NCI-H1105 treated with DMSO at 0.1 percent for 48 hours (cell line): ENCODE results near the gene CD55.
A peak's percentile ranks its signal among the peaks of the same experiment; 100 is the strongest.
"Not testable (repeated sequence)": the region's sequence is repeated elsewhere in the genome, so short reads cannot be mapped to it uniquely, and the experiment has no call there.

Experiments used
- DNase-seq: peaks from one replicate; lab custom pipeline; 2025; lab: John Stamatoyannopoulos, UW

Gene CD55

DNA sequence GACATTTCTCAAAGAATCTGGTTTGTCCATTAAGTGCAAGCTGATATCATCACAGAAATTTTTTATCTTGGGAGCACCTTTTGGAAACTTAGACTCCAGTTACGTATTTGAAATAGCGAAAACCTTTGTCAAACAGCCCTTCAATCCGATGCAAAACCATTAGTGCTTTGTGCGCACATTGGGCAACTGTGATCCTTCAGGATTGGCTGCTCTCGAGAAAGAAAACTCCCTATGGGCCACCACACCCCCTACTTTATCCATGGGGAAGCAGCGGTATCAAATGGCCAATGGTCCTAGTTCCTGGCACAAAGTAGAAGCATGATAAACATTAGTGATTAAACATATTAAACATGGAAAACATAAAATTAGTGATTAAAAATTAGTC, 16.0 kb upstream of the CD55 start:
- no peak for DNase-seq

DNA sequence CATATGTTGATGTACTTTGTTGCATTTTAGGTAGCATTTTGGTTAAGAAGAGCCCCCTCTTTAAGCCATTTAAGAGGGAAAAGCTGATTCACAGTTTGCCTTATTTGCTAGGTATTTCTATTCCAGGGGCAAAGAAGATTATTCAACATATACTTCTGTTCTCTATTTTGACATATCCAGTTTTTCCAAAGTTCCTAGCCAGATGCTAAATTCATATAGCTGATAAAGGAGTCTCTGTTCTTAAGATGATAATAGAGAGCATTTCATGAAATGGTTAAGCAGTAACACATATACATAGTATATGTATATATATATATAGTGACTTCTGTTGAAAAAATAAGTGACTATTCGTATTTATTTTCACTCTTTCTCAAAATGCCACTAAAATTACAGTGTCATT, 15.5 kb upstream of the CD55 start:
- DNase-seq = no peak

GRCh38 chr1:207306603-207307002, 14.9 kb upstream of the CD55 start:
- DNase-seq = no peak

DNA sequence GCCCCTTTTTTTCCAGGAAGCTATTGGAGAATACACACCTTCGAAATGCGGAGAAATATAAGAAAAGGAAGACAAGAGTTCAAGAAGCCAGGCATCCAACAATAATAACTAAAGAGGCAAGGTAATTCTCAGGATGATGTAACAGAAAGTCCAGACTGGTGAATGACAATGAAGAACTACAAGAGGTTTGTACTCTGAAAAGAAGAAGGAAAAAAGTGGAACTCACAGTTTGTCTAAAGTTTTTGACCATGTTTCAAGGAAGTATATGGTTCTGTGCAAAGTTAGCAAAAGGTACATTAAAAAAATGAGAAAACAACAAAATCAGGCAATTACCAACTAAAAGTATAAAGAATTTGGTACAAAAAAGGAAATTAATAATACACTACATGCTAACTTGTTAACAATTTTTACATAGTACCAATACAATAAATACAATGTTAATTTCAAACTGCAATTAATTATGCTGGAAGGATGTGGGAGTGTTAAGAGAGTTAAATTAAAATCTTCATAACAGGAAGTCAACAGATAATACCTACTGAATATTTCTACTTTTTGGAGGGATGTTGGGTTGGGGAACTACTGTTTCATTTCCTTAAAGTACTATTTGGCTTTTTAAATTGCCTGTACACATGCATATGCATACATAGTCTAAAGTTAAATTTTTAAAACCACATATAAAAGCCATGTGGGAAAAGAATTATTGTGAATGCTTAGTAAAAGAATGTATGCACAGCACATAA, 12.9 kb upstream of the CD55 start:
- DNase-seq = no peak

DNA sequence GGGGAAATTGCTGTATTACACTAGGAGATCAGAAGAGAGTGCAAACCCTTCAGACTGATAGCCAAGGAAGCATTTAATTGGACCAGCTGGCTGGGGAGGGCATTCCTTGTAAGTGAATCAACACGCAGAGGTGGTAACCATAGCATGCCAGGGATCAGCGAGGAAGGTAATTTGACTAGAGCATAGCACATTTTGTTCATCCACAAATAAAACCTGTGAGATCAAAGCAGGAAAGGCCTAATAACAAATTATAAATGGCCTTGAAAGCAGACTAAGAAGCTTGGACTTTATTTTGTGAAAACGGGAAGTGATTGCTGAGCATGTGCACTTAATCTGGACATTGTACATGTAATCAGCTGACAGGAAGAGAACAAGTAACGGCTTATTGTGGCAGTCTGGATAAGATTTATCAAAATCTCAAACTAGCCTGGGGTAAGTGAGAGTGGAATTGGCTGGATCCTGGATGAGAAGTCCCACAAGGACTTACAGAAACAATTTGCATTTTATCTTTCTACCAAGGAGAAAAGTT, 11.7 kb upstream of the CD55 start:
- DNase-seq = no peak

GRCh38 chr1:207311888-207312603, 9.4 kb upstream of the CD55 start:
- DNase-seq = no peak

GRCh38 chr1:207312604-207312920, 8.9 kb upstream of the CD55 start:
- no peak for DNase-seq

DNA sequence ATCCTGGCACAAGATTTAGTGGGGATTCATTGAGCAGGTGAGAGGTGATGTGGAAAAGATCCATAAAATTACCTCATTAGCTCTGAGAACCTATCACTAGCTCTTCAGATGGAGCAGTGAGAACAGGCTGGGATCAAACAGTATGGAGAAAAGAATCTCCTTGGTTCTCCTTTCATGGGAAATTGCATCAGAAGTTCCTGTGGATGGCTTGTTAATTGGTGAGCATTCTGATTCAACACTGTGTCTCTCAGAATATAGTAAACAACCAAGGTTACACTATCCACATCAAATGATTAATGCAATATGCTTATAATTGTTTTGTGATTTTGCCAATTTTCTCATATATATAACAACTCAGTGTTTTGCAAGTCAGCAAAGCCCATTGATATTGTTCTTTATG, 8.3 kb upstream of the CD55 start:
- DNase-seq = no peak

GRCh38 chr1:207314816-207315215, 6.7 kb upstream of the CD55 start:
- DNase-seq = no peak

DNA sequence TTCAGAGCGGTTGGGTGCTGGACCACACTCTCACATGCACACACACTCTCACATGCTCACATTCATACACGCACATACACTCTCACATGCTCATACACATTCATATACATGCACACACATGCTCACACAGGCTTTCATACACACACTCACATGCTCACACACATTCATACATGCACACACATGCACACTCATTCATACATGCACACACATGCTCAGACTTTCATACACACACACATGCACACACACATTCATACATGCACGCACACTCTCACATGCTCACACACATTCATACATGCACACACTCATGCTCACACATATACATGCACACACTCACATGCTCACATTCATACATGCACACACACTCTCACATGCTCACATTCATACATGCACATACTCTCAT, 6.0 kb upstream of the CD55 start:
- no peak for DNase-seq

- no peak for DNase-seq
These were observed 5.3 kb upstream of the CD55 start for GRCh38 chr1:207316141-207316540.

GRCh38 chr1:207316622-207317391, 4.7 kb upstream of the CD55 start:
- no peak for DNase-seq

DNA sequence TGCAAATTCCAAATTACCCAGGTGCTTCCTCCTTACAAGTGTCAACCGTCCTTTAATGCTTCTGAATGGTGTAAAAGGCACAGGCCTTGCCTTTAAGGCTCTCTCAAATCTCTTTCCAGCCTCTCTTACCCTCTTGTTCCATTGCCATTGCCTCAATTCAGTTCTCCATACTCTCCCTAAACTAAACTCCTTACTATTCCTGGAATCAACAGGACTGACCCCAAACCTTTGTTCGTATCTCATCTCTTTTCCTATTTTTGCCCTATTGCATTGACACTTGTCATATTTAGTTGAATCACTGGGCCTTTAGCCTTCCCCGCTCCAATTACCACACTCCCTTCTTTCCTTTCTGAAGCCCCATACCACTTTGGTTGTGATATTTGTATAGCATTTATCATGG, 3.9 kb upstream of the CD55 start:
- DNase-seq = no peak

- DNase-seq = no peak
These were observed 3.3 kb upstream of the CD55 start for GRCh38 chr1:207318072-207318619.

DNA sequence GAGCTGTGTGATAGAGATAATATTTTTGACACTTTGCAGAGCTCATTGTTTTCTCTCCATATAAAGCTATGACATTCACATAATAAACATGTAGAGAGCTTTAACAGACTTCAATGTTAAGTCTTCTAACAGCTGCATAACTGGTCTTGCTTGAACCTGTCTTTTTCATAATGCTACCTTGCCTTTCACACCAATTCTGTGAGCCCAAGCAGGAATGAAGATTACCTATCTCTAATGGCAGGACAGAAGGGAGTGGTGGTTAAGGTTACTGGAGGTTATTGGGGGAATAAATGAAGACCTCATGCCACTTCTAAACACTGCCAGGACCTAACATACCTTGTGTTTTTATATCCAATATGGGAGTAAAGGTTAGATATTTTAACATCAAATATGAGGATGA, 2.3 kb upstream of the CD55 start:
- no peak for DNase-seq

DNA sequence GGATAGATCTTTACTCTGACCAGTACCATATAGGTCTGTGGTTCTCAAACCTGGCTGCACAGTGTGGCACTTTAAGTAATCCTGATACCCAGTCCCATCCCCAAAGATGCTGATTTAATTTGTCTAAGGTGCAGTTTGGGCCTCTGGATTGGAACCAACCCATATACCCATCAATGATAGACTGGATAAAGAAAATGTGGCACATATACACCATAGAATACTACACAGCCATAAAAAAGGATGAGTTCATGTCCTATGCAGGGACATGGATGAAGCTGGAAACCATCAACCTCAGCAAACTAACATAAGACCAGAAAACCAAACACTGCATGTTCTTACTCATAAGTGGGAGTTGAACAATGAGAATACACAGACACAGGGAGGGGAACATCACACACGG, 1.4 kb upstream of the CD55 start:
- not testable (repeated sequence) for DNase-seq

- DNase-seq = peak; percentile 29
These were observed 540 bp downstream of the CD55 start for GRCh38 chr1:207321790-207322645.

DNA sequence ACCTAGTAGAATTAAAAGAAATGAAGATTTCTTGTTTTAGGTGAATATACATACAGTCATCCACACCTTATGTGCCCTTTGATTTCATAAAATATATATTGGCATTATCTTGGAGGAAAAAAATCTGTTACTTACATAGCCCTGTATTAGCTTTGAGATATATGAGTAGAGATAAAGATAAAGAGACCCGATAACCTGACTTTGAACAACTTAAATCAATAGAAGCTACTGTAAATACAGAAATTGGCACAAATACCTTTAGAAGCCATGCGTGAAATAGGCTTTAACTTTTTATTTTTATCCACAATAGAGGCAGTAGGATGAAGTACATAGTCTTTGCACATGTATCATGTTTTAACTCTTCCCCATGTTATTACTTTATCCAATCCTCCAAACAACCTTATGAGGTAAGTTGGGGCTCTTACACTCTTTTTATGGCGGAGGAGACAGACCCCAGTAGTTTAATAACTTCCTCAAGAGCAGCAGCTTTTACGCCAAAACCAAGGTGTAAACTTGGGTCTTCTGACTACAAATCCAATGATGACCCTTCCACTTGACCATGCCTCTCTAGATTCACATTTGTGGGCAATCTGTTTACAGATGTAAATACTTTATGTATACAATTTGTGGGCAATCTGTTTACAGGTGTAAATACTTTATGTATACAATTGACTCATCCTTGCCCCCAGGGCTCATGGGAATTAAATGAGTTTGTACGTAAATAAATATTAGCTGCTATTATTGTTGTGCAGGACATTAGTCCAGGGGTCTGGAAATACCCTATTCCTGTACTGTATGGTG, 2.1 kb downstream of the CD55 start:
- no peak for DNase-seq

- no peak for DNase-seq
These were observed 6.5 kb downstream of the CD55 start for GRCh38 chr1:207328004-207328403.

- no peak for DNase-seq
These were observed 7.5 kb downstream of the CD55 start for GRCh38 chr1:207328908-207329440.

DNA sequence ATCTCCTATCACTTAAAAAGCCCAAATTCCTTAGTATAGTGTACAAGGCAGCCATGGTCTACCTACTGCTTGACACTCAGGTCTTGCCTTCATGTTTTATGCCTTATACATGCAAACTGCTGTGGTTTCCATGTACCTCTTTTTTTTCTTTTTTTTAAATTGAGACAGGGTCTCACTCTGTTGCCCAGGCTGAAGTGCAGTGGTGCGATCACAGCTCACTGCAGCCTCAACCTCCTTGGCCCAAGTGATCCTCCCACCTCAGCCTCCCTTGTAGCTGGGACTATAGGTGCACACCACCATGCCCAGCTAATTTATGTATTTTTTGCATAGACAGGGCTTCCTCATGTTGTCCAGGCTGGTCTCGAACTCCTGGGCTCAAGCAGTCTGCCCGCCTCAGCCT, 8.0 kb downstream of the CD55 start:
- DNase-seq = no peak
